GM23248 (cell line): Measurements from ENCODE around the gene ERVW-1. TPM values are rescaled to one million over a fixed set of nuclear protein-coding genes. Genes with fewer than 3 reads are reported as not detected.

ENCODE experiments used
- DNase-seq: peaks from one replicate; pipeline ENCODE4 v3.0.0-alpha.2; 2015
- H2AFZ ChIP-seq: fragments of 200-600 bp; sonication (generic); 2 replicates; pipeline ENCODE4 v1.6.1; 2016; ENCODE audit warnings: antibody characterized with exemption
- H3F3A ChIP-seq: fragments of 200-600 bp; sonication (generic); 2 replicates; pipeline ENCODE4 v1.6.1; 2016; ENCODE audit warnings: mild to moderate bottlenecking, antibody characterized with exemption, mixed run types; ENCODE audit not compliant: insufficient read depth
- H3K27ac ChIP-seq: fragments of 200-600 bp; sonication (generic); 2 replicates; pipeline ENCODE4 v1.5.1; 2016; ENCODE audit warnings: mild to moderate bottlenecking
- H3K27me3 ChIP-seq: fragments of 200-600 bp; sonication (generic); replicated peaks from 2 replicates; pipeline ENCODE4 v1.6.1; 2016; ENCODE audit warnings: mild to moderate bottlenecking; ENCODE audit not compliant: insufficient read depth
- H3K36me3 ChIP-seq: fragments of 200-600 bp; sonication (generic); 2 replicates; pipeline ENCODE4 v1.6.1; 2016; ENCODE audit warnings: low read depth, mild to moderate bottlenecking
- H3K4me1 ChIP-seq: fragments of 200-600 bp; sonication (generic); 2 replicates; pipeline ENCODE4 v1.6.1; 2016; ENCODE audit warnings: mild to moderate bottlenecking; ENCODE audit not compliant: insufficient read depth
- H3K4me2 ChIP-seq: fragments of 200-600 bp; sonication (generic); one replicate; pipeline ENCODE4 v1.6.1; 2016; ENCODE audit warnings: mild to moderate bottlenecking; ENCODE audit not compliant: unreplicated experiment
- H3K4me3 ChIP-seq: fragments of 200-600 bp; sonication (generic); 2 replicates; pipeline ENCODE4 v1.5.1; 2016; ENCODE audit warnings: mild to moderate bottlenecking
- H3K79me2 ChIP-seq: fragments of 200-600 bp; sonication (generic); 2 replicates; pipeline ENCODE4 v1.6.1; 2016; ENCODE audit warnings: mild to moderate bottlenecking; ENCODE audit not compliant: insufficient read depth
- H3K9ac ChIP-seq: fragments of 200-600 bp; sonication (generic); 2 replicates; pipeline ENCODE4 v1.6.1; 2016; ENCODE audit warnings: mild to moderate bottlenecking
- H3K9me2 ChIP-seq: fragments of 200-600 bp; sonication (generic); 2 replicates; pipeline ENCODE4 v1.6.1; 2016; ENCODE audit warnings: mixed run types, mild to moderate bottlenecking, moderate library complexity; ENCODE audit not compliant: insufficient read depth
- H3K9me3 ChIP-seq: fragments of 200-600 bp; sonication (generic); one replicate; pipeline ENCODE4 v1.6.1; 2017; ENCODE audit warnings: low read depth
- H4K20me1 ChIP-seq: fragments of 200-600 bp; sonication (generic); 2 replicates; pipeline ENCODE4 v1.6.0; 2016; ENCODE audit not compliant: insufficient read depth
- EZH2 ChIP-seq: fragments of 200-600 bp; sonication (generic); IDR thresholded peaks from 2 replicates; pipeline ENCODE4 v1.6.1; 2018; ENCODE audit warnings: antibody characterized with exemption, mild to moderate bottlenecking; ENCODE audit not compliant: insufficient read depth, poor library complexity, severe bottlenecking
- EZH2phosphoT487 ChIP-seq: fragments of 200-600 bp; sonication (generic); IDR thresholded peaks from 2 replicates; pipeline ENCODE4 v1.6.1; 2018; ENCODE audit warnings: antibody characterized with exemption, moderate library complexity, mild to moderate bottlenecking, low read depth; ENCODE audit not compliant: insufficient read depth
- WGBS, 2 experiments: methylation state at CpG; one replicate each; pipeline ENCODE4 v1.1.6; 2015 to 2017; ENCODE audit warnings: low lambda C conversion rate in 2 of 2, low coverage in 1 of 2; ENCODE audit errors: missing lambda C conversion rate in 2 of 2; 5-methylcytosine and 5-hydroxymethylcytosine counted together
- in situ Hi-C: fragments of 300-500 bp; cut with MboI; formaldehyde crosslinking; loops from 2 replicates; pipeline ENCODE4 v1.15.0; 2020
- polyA plus RNA-seq: library from polyadenylated mRNA; unstranded; fragments of >200 nt; fragmentation: Nextera tagmentation; extraction: Ambion mirVana; gene quantifications from 2 replicates; pipeline ENCODE4 v1.2.1, GENCODE V29; 2016
- total RNA-seq: library from RNA; depleted of rRNA; stranded (reverse); fragments of >200 nt; shearing (Covaris generic); gene quantifications from 2 replicates; pipeline ENCODE4 v1.2.3, GENCODE V29; 2014; rRNA removed

The ERVW-1 gene
- total and polyA plus RNA-seq, 2 experiments from 2014 or later, result not detected

- H3K36me3 ChIP-seq, result no peaks in the 10 kb centered on the region
- H3K4me1 ChIP-seq, result no peaks in the 10 kb centered on the region
- no peaks in the 10 kb centered on the region for H3K79me2 ChIP-seq
- no peaks in the 10 kb centered on the region for H3F3A ChIP-seq
- no peak overlapping the region for H3K4me3 ChIP-seq
- no peaks in the 10 kb centered on the region for H3K9me2 ChIP-seq
- no peaks in the 10 kb centered on the region for H3K9me3 ChIP-seq
- in situ Hi-C loops, result no loop called here
- DNase-seq, result no peak
- H3K27ac ChIP-seq, result no peak overlapping the region
- TF ChIP-seq EZH2phosphoT487, result no peak
- no peak for TF ChIP-seq EZH2
- no peak overlapping the region for H3K9ac ChIP-seq
- no peak overlapping the region for H2AFZ ChIP-seq
- H4K20me1 ChIP-seq, result no peaks in the 10 kb centered on the region
- 56 to 57% methylated on average over 5 of the region's 5 CpGs for WGBS, 2 experiments
- H3K4me2 ChIP-seq, result no peak overlapping the region
- no peaks in the 10 kb centered on the region for H3K27me3 ChIP-seq
Measured at GRCh38 chr7:92421676-92422435, 55.9 kb downstream of the ERVW-1 start.

Other genes starting within 250 kb of the ERVW-1 start
- 29.5 and 61.8 TPM in 2 replicates for gene KRIT1, start 232.0 kb downstream of the ERVW-1 start, total RNA-seq
- gene KRIT1, start 232.0 kb downstream of the ERVW-1 start, polyA plus RNA-seq, result 18.0 and 29.7 TPM in 2 replicates
- 36.7 and 43.1 TPM in 2 replicates for gene ANKIB1, start 232.0 kb downstream of the ERVW-1 start, total RNA-seq
- gene ANKIB1, start 232.0 kb downstream of the ERVW-1 start, polyA plus RNA-seq, result 12.6 and 12.9 TPM in 2 replicates
- 20.1 and 21.4 TPM in 2 replicates for gene GATAD1, start 30.5 kb downstream of the ERVW-1 start, total RNA-seq
- 10.0 and 10.8 TPM in 2 replicates for gene GATAD1, start 30.5 kb downstream of the ERVW-1 start, polyA plus RNA-seq
- 9.6 and 12.8 TPM in 2 replicates for gene PEX1, start 50.6 kb upstream of the ERVW-1 start, total RNA-seq
- gene PEX1, start 50.6 kb upstream of the ERVW-1 start, polyA plus RNA-seq, result 6.4 and 6.5 TPM in 2 replicates
- gene RBM48, start 50.8 kb upstream of the ERVW-1 start, total RNA-seq, result 6.2 and 12.8 TPM in 2 replicates
- 12.9 and 13.4 TPM in 2 replicates for gene RBM48, start 50.8 kb upstream of the ERVW-1 start, polyA plus RNA-seq
- 17.1 and 18.2 TPM in 2 replicates for gene FAM133B, start 112.4 kb upstream of the ERVW-1 start, total RNA-seq
- gene FAM133B, start 112.4 kb upstream of the ERVW-1 start, polyA plus RNA-seq, result 22.6 and 23.0 TPM in 2 replicates